ENCODE data around the gene ADARB2.

DNA sequence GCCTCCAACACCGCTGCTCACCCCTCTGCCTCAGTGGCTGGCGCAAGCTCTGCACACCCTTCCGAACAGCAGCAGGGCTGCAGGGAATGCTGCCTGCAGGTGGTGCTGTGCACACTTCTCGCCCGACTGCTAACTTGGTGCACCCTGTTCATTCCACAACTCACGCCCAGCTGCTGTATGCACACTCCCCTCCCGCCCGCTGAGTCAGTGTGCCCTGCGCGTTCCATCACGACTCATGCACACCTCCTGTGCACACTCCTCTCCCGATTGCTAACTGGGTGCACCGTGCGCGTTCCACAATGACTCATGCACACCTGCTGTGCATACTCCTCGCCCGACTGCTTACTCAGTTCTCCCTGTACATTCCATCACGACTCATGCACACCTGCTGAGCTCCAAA, 21.5 kb downstream of the ADARB2 start:
- TF ChIP-seq, protein P1, sequence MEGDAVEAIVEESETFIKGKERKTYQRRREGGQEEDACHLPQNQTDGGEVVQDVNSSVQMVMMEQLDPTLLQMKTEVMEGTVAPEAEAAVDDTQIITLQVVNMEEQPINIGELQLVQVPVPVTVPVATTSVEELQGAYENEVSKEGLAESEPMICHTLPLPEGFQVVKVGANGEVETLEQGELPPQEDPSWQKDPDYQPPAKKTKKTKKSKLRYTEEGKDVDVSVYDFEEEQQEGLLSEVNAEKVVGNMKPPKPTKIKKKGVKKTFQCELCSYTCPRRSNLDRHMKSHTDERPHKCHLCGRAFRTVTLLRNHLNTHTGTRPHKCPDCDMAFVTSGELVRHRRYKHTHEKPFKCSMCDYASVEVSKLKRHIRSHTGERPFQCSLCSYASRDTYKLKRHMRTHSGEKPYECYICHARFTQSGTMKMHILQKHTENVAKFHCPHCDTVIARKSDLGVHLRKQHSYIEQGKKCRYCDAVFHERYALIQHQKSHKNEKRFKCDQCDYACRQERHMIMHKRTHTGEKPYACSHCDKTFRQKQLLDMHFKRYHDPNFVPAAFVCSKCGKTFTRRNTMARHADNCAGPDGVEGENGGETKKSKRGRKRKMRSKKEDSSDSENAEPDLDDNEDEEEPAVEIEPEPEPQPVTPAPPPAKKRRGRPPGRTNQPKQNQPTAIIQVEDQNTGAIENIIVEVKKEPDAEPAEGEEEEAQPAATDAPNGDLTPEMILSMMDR (IDR thresholded peaks at IDR 0.05), result peak; percentile 56
- TF ChIP-seq ZFX (IDR thresholded peaks at IDR 0.05; ENCODE audit: borderline replicate concordance), result no peak
